ENCODE data around the gene PDZD4.
"Not testable (repeated sequence)": the region's sequence is repeated elsewhere in the genome, so short reads cannot be mapped to it uniquely, and the experiment has no call there.

The PDZD4 gene

GRCh38 chrX:153831429-153832150 is 1.2 kb upstream of the PDZD4 start:
- DNase-seq: no peak

GRCh38 chrX:153830640-153831428 is 490 bp upstream of the PDZD4 start:
- DNase-seq: no peak

GRCh38 chrX:153829549-153829798 is 870 bp downstream of the PDZD4 start:
- DNase-seq: no peak

DNA sequence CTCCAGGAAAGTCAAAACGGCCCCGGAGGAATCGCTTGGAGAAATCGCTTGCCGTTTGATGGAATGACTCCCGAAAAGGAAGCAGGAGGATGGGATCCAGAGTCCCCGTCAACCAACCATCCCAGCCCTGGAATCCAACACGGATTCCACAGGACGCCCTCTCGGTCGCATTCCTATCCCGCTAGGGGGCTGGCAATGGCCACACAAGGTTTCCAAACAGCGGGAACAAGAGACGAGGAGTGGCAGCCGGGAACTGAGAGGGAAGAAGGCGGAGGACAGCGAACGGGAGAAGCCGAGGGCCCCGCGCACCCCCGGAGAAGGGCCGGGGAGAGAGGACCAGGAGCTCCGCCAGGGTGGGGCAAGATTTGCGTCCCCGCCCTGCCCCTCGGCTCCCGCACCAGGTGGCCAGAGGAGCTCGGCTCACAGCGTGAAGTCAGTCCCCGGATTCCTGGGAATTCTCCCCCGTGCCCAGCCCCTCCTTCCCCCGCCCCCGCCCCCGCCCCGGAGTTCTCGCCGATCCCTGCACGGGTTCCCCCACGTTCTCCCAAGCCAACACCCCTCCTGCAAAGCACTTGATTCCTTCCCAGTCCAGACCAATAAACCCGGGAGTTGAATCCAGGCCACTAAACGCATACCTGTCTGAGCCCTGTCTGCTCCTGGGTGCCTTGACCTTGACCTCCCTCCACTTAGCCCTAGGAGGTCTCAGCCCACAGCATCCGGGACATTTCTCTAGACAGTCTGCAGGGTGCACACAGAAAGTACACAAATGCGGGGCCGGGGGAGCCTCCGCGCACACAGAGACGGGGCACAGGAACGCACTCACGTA is 1.4 kb downstream of the PDZD4 start:
- no peak for DNase-seq

DNA sequence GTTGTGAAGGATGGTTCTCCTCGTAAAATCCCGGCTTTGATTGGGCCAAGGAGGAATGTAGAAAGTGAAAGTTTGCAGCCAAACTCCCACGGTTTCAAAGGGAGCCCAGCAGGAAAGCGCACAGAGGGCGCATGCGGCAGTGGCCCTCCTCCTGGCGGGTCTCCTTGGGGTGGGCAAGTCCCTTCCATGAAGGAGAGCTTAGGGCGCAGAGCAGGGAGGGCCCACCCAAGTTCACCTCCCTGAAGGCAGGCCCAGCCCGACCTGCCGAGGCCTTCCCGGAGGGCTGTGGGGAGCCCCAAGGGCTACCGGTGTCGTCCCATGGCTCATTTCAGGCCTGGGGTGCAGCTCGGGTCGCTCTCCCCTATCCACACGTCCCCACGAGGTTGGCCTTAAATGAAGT is 2.0 kb downstream of the PDZD4 start:
- DNase-seq: no peak

- DNase-seq: no peak
Measured at GRCh38 chrX:153827903-153828302, 2.4 kb downstream of the PDZD4 start.

DNA sequence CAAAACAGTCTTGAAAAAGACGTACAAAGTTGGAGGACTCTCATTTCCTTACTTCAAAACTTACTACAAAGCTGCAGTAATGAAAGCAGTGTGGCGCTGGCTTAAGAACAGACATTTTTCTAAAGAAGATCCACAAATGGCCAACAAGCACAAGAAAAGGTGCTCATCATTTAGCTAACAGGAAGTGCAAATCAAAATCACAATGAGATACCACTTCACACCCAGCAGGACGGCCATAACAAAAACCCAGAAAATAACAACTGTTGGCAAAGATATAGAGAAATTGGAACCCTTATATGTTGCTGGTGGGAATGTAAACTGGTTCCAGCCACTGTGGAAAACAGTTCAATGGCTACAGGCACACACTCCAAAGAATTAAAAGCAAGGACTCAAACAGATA is 3.3 kb downstream of the PDZD4 start:
- no peak for DNase-seq

- no peak for DNase-seq
Measured at GRCh38 chrX:153825042-153825441, 5.3 kb downstream of the PDZD4 start.

DNA sequence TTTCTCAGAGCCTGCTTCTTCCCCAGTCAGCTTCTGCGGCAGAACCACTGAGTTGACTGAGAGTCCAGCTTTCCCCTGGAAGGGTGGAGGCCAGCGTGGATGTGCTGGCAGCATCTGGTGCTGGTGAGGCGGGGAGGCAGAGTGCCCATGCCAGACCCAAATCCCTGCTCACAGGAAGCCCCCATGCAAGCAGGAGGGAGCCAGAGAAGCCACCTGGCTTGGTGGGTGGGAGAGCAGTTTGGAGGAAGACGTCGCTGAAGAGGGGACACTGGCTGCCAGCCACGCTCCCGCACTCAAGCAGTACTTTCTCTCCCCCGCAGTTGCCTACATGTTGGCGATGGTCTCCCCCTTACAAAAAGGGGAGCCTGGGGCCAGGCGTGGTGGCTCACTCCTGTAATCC is 6.0 kb downstream of the PDZD4 start:
- DNase-seq: no peak

- DNase-seq: no peak
Measured at GRCh38 chrX:153821066-153821465, 9.3 kb downstream of the PDZD4 start.

- DNase-seq: no peak
Measured at GRCh38 chrX:153820601-153821000, 9.7 kb downstream of the PDZD4 start.

- no peak for DNase-seq
Measured at GRCh38 chrX:153819384-153820040, 10.8 kb downstream of the PDZD4 start.

GRCh38 chrX:153818571-153819383 is 11.6 kb downstream of the PDZD4 start:
- DNase-seq: no peak

DNA sequence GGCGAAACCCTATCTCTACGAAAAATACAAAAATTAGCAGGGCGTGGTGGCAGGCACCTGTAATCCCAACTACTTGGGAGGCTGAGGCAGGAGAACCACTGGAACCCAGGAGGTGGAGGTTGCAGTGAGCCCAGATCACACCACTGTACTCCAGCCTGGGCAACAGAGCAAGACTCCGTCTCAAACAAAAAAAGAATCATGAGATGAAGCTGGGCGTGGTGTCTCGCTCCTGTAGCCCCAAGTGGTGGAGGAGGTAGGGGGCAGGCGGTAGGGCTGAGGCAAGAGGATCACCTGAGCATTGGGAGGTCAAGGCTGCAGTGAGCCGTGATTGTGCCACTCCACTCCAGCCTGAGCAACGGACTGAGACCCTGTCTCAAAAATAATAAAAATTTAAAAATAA is 12.3 kb downstream of the PDZD4 start:
- not testable (repeated sequence) for DNase-seq

GRCh38 chrX:153816831-153817690 is 13.3 kb downstream of the PDZD4 start:
- DNase-seq: no peak

- DNase-seq: no peak
Measured at GRCh38 chrX:153814591-153815315, 15.6 kb downstream of the PDZD4 start.

DNA sequence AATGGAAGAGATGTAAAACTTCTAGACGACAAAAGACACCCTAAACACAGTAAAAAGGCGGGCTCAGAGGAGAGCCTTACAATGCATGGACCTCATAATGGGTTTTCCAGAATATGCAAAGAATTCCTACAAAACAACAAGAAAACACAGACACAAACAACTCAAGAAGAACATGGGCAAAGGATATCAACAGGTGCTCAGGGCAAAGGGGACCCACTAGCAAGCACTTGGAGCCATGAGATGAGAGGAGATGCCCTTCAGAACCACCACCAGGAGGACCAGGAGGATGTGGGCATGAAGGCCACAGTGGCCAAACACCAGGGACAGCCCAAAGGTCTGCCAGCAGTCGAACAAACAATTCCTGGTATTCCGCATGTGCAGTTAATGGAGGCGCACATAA is 17.2 kb downstream of the PDZD4 start:
- no peak for DNase-seq

- no peak for DNase-seq
Measured at GRCh38 chrX:153812220-153812619, 18.1 kb downstream of the PDZD4 start.

GRCh38 chrX:153807976-153808375 is 22.4 kb downstream of the PDZD4 start:
- DNase-seq: no peak

GRCh38 chrX:153806999-153807575 is 23.3 kb downstream of the PDZD4 start:
- no peak for DNase-seq
